OCI-LY7 (cell line): ENCODE measurements around the gene SLX4IP. TPM values are rescaled to one million over a fixed set of nuclear protein-coding genes. Genes with fewer than 3 reads are reported as not detected.

Experiments used
- BruUV-seq: library from RNA; stranded (reverse); fragments of 400-500 nt; replicated peaks from 2 replicates; lab custom pipeline; 2021; lab: Mats Ljungman, UMichigan
- CTCF ChIA-PET: fragments of 300-600 bp; sonication (Branson Sonifier 250); formaldehyde crosslinking; loops from one replicate; lab custom pipeline; 2022; ENCODE audit warnings: antibody characterized with exemption; ENCODE audit not compliant: unreplicated experiment; lab: Charles Lee
- POLR2A ChIA-PET: fragments of 300-600 bp; sonication (Branson Sonifier 250); formaldehyde crosslinking; loops from one replicate; lab custom pipeline; 2022; ENCODE audit warnings: antibody characterized with exemption; lab: Charles Lee
- DNase-seq: peaks from one replicate; pipeline ENCODE4 v3.0.0-alpha.2; 2015; ENCODE audit warnings: low spot score
- H2AFZ ChIP-seq: fragments of 200-600 bp; sonication (generic), shearing (Covaris generic); 2 replicates; pipeline ENCODE4 v1.6.1; 2014; ENCODE audit warnings: mild to moderate bottlenecking, antibody characterized with exemption, low read length, moderate library complexity
- H3K27ac ChIP-seq: fragments of 200-600 bp; sonication (generic); 2 replicates; pipeline ENCODE4 v1.5.1; 2014; ENCODE audit warnings: mixed run types, low read depth, mild to moderate bottlenecking, moderate library complexity, low read length, inconsistent platforms; ENCODE audit not compliant: poor library complexity, severe bottlenecking
- H3K36me3 ChIP-seq: fragments of 200-600 bp; sonication (generic); 2 replicates; pipeline ENCODE4 v1.6.1; 2014; ENCODE audit warnings: mild to moderate bottlenecking, antibody characterized with exemption, low read length, moderate library complexity, mixed read lengths; ENCODE audit not compliant: insufficient read depth
- H3K4me1 ChIP-seq: fragments of 200-600 bp; sonication (generic); 2 replicates; pipeline ENCODE4 v1.5.1; 2014; ENCODE audit warnings: mild to moderate bottlenecking, low read length; ENCODE audit not compliant: insufficient read depth, poor library complexity, severe bottlenecking
- H3K4me2 ChIP-seq: fragments of 200-600 bp; sonication (generic); 2 replicates; pipeline ENCODE4 v1.6.1; 2014; ENCODE audit warnings: mild to moderate bottlenecking, low read length
- H3K4me3 ChIP-seq: fragments of 200-600 bp; sonication (generic); 2 replicates; pipeline ENCODE4 v1.5.1; 2014; ENCODE audit warnings: mild to moderate bottlenecking, low read depth, low read length; ENCODE audit not compliant: poor library complexity, severe bottlenecking
- H3K79me2 ChIP-seq: fragments of 200-600 bp; sonication (generic); 2 replicates; pipeline ENCODE4 v1.6.1; 2016; ENCODE audit warnings: low read depth, mild to moderate bottlenecking, low read length, moderate library complexity, mixed read lengths; ENCODE audit not compliant: insufficient read depth
- H3K9me2 ChIP-seq: fragments of 200-600 bp; sonication (generic); 2 replicates; pipeline ENCODE4 v1.6.1; 2016; ENCODE audit warnings: mild to moderate bottlenecking, low read length, mixed read lengths; ENCODE audit not compliant: insufficient read depth
- H3K9me3 ChIP-seq: fragments of 200-600 bp; sonication (generic); 2 replicates; pipeline ENCODE4 v1.6.1; 2014; ENCODE audit warnings: mild to moderate bottlenecking, mixed run types, low read length, mixed read lengths
- H4K20me1 ChIP-seq: fragments of 200-600 bp; sonication (generic); 2 replicates; pipeline ENCODE4 v1.6.1; 2014; ENCODE audit warnings: mild to moderate bottlenecking, antibody characterized with exemption, low read length, moderate library complexity, mixed read lengths; ENCODE audit not compliant: insufficient read depth
- CTCF ChIP-seq: fragments of 200-600 bp; sonication (generic); conservative IDR thresholded peaks from 2 replicates; pipeline ENCODE4 v1.5.1; 2014; ENCODE audit warnings: mild to moderate bottlenecking, antibody characterized with exemption, low read length, moderate library complexity, mixed read lengths
- EZH2phosphoT487 ChIP-seq: fragments of 200-600 bp; sonication (generic); IDR thresholded peaks from 2 replicates; pipeline ENCODE4 v1.6.1; 2018; ENCODE audit warnings: low read depth, borderline replicate concordance, mild to moderate bottlenecking, mixed run types, antibody characterized with exemption, low read length, moderate library complexity, mixed read lengths
- intact Hi-C: fragments of 100-400 bp; cut with micrococcal nuclease; formaldehyde crosslinking; loops from one replicate; pipeline ENCODE4 v1.10.0; 2022; ENCODE audit not compliant: unreplicated experiment
- total RNA-seq, 2 experiments: library from RNA; depleted of rRNA in 1 of 2; stranded (reverse); fragments of >200 nt in 1 of 2; shearing (Covaris generic) in 1 of 2; gene quantifications; 2 replicates each; pipeline ENCODE4 v1.2.3, GENCODE V29; 2014 to 2022

SLX4IP gene
- total RNA-seq, 2 experiments from 2014 or later = 4.1 to 9.2 TPM

DNA sequence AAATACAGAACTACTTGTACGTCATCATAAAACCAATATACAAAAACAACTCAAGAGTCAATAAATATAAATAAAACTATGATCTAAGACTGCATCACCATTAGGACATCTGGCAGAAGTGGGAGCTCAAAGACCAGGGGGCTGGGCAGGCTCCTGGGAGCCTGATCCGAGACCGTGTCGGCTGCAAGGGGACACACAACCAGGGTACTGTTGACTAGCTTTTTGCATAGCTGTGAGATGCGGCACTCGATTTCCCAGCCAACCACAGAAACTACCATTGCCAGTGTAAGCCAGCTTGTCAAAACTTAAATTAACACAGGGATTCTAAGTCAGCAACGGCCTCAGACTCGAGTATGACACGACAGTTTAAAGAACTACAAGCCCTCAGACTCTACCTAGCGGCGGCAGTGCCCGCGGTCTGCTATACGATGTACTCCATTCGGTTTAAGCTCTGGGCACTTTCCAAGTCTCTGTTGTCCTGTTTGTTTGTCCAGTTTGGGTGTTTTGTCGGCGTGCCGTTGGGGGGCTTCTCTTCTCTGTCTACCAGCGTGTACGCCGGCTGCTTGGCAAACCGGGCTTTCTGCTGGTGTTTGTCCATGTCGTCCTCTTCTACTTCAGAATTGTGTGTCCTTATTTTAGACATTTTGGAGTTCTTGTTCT, 204.1 kb downstream of the SLX4IP start:
- Histone ChIP-seq H3K36me3 (no peaks in the 10 kb centered on the region), H4K20me1 (no peaks in the 10 kb centered on the region), H3K4me2 (no peak overlapping the region), H3K27ac (no peak overlapping the region), H3K4me3 (no peak overlapping the region), H2AFZ (no peak overlapping the region), H3K79me2 (no peaks in the 10 kb centered on the region), H3K9me3 (no peaks in the 10 kb centered on the region), H3K4me1 (no peaks in the 10 kb centered on the region), H3K9me2 (no peaks in the 10 kb centered on the region)
- TF ChIP-seq EZH2phosphoT487 (no peak), CTCF (no peak)
- BruUV-seq = no TSS peak
- intact Hi-C loops = no loop called here
- no peak for DNase-seq
- ChIA-PET CTCF (no interaction called here), POLR2A (interaction anchor here (0.6 to 1.7 kb wide), 2 partner anchors 11 to 55 kb away, joined by 3 to 4 read pairs; no protein-coding TSS in a partner anchor)

GRCh38 chr20:10639737-10640556, 204.8 kb downstream of the SLX4IP start:
- no peak for TF ChIP-seq EZH2phosphoT487
- TF ChIP-seq CTCF = no peak
- no peak overlapping the region for H3K4me2 ChIP-seq
- ChIA-PET POLR2A (interaction anchor here (1.7 kb wide), 1 partner anchor 10 kb away, joined by 4 read pairs; no protein-coding TSS in a partner anchor), CTCF (no interaction called here)
- H3K79me2 ChIP-seq = no peaks in the 10 kb centered on the region
- no peaks in the 10 kb centered on the region for H3K9me2 ChIP-seq
- H3K4me1 ChIP-seq = no peaks in the 10 kb centered on the region
- no peak overlapping the region for H3K27ac ChIP-seq
- no peaks in the 10 kb centered on the region for H4K20me1 ChIP-seq
- intact Hi-C loops = no loop called here
- no peak overlapping the region for H3K4me3 ChIP-seq
- H2AFZ ChIP-seq = no peak overlapping the region
- no TSS peak for BruUV-seq
- H3K36me3 ChIP-seq = no peaks in the 10 kb centered on the region
- H3K9me3 ChIP-seq = no peaks in the 10 kb centered on the region
- DNase-seq = no peak

DNA sequence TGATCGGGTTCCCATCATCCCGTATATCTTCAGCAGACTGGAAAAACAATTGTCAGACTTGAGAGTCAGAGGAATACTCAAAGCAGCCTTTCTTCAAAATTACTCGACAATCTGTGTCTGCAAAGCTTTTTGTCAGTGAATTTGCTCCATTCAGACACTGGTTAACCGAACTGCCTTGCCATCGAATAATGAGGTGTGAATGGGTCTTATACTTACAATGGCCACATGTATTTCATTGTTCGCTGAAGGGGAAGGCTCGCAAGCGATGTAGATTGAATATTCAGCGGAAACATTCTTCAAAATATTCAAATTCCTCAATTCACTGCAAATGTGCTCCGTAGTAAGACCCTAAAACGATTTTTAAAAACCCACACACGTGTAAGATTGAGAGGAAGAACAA, 205.8 kb downstream of the SLX4IP start:
- intact Hi-C loops = no loop called here
- Histone ChIP-seq H3K4me2 (no peak overlapping the region), H2AFZ (no peak overlapping the region), H3K79me2 (no peaks in the 10 kb centered on the region), H4K20me1 (no peaks in the 10 kb centered on the region), H3K9me3 (no peaks in the 10 kb centered on the region), H3K27ac (no peak overlapping the region), H3K9me2 (no peaks in the 10 kb centered on the region), H3K4me1 (no peaks in the 10 kb centered on the region), H3K36me3 (no peaks in the 10 kb centered on the region), H3K4me3 (no peak overlapping the region)
- TF ChIP-seq CTCF (no peak), EZH2phosphoT487 (no peak)
- CTCF ChIA-PET = no interaction called here
- POLR2A ChIA-PET = interaction anchor here (0.7 kb wide), 1 partner anchor 32 kb away, joined by 3 read pairs; no protein-coding TSS in a partner anchor
- no peak for DNase-seq
- no TSS peak for BruUV-seq
